Renal cortical epithelial cell (primary cell): ENCODE measurements around the gene CEP76. TPM values are rescaled to one million over a fixed set of nuclear protein-coding genes. Genes with fewer than 3 reads are reported as not detected.

Experiments used
- DNase-seq: peaks from one replicate; pipeline ENCODE4 v3.0.0-alpha.2; 2011; ENCODE audit warnings: low read depth
- total RNA-seq: library from RNA; depleted of rRNA; stranded (reverse); fragments of >200 nt; gene quantifications from 2 replicates; pipeline ENCODE4 v1.2.3, GENCODE V29; 2014

CEP76 gene
- 13.7 and 14.3 TPM in 2 replicates for total RNA-seq

- DNase-seq: peak; percentile 57
Observed at GRCh38 chr18:12702221-12703095, at the start of gene CEP76, which contains the start of gene PSMG2. CEP76 (minus strand) TSS chr18:12702723; CDS start chr18:12702548, 175 bp downstream. PSMG2 (plus strand) TSS chr18:12703042; CDS start chr18:12703108, 66 bp downstream.

DNA sequence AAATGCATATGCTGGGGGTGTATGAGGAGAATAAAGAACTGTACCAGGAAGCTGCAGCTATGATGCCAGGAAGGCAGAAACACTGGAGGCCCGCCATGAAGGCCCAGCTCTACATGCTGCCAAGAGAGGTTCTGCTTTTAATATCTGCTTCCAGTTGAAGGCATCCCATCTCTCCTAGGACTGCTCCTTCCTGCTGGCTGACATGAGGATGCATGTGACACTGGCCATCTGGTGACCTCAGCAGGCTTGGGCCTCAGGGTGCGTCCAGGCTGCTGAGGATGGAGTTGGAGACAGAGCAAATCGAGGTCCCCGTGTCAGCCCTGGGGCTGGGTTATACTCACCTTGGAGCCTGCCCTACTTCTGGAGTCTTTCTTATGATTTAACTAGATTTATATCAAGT, 49.4 kb upstream of the CEP76 start:
- DNase-seq: no peak

DNA sequence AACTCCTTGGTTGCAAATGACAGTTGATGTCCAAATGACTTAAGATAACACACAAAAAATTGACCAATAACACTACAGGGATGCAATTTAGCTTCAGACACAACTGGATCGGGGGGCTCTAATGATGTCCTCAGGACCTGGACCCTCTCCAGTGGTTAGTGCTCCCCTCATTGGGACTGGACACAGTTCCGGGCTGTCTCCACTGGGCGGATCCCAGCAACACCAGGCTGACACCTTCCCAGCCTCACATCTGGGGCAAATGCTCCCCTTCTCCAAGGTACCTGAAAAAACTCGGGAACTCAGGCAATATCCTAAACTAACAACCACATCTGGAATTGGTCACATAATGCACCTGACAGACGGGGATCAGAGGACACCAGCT, 49.0 kb upstream of the CEP76 start:
- DNase-seq: no peak

GRCh38 chr18:12750715-12751502, 48.4 kb upstream of the CEP76 start:
- DNase-seq: no peak

DNA sequence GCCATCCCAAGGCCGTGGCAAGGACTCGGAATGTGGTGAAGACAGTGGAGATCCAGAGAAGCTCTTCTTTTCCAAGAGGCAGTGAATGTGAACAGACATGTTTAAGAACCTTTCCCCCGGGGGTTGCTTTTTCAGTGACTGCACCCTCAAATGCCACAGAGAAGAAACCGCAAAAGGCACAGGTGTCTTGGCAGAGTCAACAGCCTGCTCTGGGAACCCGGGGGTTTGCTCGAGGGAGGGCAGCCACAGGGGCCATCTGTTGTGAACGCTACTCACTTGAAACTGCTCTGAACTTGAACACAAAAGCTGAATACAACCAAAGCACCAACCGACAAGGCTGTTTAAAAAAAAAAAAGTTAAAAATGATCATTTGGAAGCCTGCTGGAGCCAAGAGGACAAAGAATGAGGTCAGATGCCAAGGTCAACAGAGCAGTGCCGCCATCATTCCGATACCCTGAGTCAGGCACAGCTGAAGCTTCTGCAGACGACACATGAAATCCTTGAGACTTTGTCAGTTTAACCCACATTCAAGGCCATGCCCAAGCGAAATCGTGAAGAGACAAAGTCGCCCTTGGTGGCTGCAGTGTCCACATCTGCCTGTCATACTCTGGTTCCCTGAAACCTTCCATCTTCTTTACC, 47.7 kb upstream of the CEP76 start:
- no peak for DNase-seq

GRCh38 chr18:12749121-12749520, 46.6 kb upstream of the CEP76 start:
- DNase-seq: no peak

- no peak for DNase-seq
Observed at GRCh38 chr18:12748671-12749070, 46.1 kb upstream of the CEP76 start.

- no peak for DNase-seq
Observed at GRCh38 chr18:12747530-12748315, 45.2 kb upstream of the CEP76 start.

DNA sequence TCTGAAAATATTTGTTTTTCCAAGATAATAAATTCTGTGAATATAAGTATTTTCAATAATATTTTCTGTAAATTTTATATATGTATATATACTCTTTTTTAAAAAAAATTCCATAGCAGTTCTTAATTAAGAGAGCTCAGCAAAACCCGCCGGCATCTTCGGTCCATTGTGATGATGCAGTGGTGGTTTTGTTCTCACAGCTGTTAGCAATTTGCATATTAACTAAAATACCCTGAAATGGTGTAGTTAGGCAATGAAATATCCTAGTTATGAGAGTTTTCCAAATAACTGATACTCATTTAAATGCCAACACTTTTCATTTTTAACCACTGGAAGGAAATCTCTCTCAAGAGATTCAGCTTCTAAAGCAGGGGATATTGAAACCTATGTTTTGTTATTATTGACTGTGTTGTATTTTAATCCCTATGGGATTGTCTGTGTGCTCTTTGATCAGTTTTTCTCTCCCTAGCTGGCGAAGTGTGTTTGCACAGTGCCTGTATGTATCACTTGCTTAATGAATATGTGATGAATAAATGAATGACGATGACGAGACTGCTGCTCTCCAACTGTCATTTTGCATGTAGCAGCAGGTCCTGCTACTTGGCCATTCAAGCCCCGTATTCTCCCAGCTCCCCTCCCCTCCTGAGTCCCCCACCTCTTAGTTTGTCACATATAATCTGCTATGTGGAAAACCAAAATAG, 42.7 kb upstream of the CEP76 start:
- no peak for DNase-seq

DNA sequence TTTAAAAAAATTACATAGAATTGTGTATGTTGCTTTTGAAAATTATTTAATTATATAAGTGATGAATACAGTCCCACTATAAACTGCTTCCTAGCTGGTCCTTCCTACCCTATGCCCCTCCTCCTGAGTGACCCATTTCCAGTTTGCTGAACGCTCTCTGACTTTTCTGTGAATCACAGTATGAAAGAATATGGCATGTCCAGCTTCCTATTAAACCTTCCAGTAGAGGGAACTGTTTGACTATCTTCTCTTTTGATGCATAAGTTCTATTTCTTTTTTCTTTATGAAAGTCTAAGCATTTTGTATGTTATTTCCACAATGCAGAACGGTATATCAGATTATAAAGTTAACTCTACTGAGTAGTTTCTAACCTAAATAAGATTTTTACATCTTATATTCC, 41.6 kb upstream of the CEP76 start:
- peak; percentile 80 for DNase-seq

DNA sequence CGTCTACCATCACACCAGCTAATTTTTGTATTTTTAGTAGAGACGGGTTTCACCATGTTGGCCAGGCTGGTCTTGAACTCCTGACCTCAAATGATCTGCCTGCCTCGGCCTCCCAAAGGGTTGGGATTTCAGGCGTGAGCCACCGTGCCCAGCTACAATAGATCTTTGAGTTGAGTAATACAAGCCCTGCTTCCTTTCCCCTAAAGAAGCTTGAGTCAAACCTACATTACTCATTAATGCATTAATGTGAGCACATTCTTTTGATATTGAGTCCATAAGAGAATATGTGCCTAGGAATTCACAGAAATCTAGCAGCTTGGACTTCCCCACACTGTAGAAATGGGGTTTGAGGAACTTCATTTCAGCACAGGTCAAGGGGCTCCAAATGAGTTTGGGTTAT, 39.9 kb upstream of the CEP76 start:
- DNase-seq: peak; percentile 43

- DNase-seq: peak; percentile 18
Observed at GRCh38 chr18:12741351-12741750, 38.8 kb upstream of the CEP76 start.

DNA sequence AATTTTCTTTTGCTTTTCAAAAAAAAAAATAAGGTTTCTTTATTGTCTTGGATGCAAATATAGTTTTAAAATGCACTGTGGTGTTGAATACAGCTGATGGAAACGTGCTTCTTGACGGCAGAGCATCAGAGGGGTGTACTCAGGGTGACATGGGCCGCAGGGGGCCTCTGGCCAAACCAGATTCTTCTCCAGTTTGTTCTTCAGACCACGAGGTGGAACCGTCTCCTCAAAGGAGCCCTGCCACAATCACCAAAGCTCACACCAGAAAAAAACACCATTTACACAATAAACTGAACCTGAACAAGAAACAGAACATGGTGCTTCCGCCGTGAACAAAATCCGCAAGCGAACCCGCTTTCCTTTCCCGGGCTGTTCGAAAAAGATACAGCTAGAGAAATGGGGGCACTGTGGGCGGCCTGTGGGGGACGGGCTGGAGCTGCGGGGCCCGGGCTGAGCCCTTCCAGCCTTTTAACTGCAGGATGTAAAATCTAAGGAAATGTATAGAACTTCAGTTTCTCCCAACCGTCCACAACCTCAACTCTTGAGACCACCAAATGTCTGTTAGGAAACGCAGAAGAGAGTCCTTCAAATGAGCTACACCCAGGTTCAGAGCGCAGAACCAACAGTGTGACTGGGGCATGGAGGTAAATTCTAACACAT, 34.9 kb upstream of the CEP76 start:
- DNase-seq: no peak

DNA sequence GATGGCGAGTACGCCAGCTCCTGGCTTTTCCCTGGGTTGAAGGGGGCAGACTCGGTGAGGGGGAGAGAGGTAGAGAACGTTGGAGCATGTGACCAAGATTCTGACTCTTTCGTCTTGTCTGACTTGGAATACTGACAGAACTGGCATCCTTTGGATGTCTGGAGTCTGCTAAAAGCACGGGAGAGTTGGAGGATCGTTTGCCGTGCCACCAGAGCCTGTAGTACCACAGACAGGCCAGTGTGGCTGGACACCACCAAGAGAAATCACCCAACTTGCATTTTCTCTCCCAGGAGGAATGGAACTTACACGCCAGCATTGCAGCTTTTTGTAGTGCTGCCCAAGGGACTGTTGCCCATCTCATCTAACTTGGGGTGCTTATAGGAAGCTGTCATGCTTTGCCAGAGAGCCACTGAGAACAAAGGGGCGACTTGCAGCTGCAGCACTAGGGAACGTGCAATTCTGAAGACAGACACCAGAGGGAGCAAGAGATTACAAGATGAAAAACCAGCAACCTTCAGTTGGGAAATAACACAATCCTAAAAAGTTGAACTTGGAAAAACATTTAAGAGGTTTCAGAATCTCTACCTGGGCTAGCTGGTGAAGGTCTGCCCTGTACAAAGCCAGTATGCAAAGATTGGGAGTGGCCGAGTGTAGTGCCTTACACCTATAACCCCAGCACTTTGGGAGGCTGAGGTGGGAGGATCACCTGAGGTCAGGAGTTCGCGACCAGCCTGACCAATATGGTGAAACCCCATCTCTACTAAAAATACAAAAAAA, 24.4 kb upstream of the CEP76 start:
- DNase-seq: peak; percentile 70

- no peak for DNase-seq
Observed at GRCh38 chr18:12726331-12726730, 23.8 kb upstream of the CEP76 start.

DNA sequence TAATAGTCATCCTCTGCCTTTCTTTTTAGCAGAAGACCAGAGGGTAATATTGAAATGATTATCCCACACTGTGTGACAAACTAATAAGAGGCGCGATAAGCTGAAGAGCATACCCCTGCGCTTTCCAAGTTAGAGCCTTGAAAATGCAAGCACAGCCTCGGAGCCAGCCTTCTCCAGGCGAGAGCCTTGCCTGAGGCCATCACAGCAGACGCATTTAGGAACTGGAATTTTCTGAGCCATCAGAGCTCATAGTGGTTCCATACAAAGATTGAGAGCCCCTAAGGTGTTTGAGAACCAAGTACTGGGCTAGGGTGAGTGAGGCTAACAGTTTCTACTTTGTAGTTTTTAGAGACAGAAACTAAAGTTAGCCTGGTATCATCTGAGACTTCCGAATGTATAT, 20.2 kb upstream of the CEP76 start:
- DNase-seq: no peak

DNA sequence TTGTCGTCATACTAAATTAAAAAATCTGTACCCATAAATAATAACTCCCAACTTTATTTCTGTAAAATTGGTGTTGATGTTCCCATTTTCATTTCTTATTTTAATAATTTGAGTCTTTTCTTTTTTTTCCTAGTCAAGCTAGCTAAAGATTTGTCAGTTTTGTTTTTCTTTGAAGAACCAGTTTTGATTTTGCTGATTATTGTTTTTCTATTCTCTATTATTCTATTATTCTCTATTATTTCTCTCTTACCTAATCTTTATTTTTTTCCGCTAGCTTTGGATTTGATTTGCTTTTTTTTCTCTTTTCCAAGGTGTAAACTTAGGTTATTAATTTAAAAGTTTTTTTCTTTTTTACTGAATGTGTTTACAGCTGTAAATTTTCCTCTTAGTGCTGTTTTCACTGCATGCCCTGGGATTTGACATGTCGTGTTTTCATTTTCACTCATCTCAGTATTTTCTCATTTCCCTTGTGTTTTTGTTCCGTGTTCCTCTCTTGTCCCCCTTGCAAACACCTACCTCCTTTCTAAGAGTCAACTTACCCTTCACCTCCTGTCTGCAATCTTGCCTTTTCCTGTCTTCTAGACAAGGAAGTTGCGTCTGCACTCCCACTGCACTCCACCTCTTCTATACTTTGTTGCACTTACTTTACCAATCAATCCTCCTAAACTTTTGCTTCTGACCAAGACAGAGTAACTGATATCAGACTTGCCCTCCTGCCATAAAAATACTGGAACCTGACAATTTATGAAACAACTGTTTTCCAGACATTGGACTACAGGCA, 19.2 kb upstream of the CEP76 start:
- no peak for DNase-seq

GRCh38 chr18:12711446-12711845, 8.9 kb upstream of the CEP76 start:
- DNase-seq: no peak

- DNase-seq: no peak
Observed at GRCh38 chr18:12703664-12704063, 1.1 kb upstream of the CEP76 start.
